Peyer's patch (tissue), 4 donors: Measurements from ENCODE around the gene SPIB. TPM values are rescaled to one million over a fixed set of nuclear protein-coding genes. Genes with fewer than 3 reads are reported as not detected.
A peak's percentile ranks its signal among the peaks of the same experiment; 100 is the strongest.
"Not testable (repeated sequence)": the region's sequence is repeated elsewhere in the genome, so short reads cannot be mapped to it uniquely, and the experiment has no call there.

Source experiments
- DNase-seq, 3 donors: peaks; one replicate each; pipeline ENCODE4 v3.0.0-alpha.2; 2017 to 2019
- H3K27ac ChIP-seq, 4 donors: fragments of 200-600 bp; sonication (generic); one replicate each; pipeline ENCODE4 v1.5.1; 2016 to 2019
- H3K27me3 ChIP-seq, 2 donors: fragments of 200-600 bp; sonication (generic); one replicate each; pipeline ENCODE4 v1.5.1; 2019
- H3K36me3 ChIP-seq, 3 donors: fragments of 200-600 bp; sonication (generic); one replicate each; pipeline ENCODE4 v1.5.1; 2016 to 2019
- H3K4me1 ChIP-seq, 4 donors: fragments of 200-600 bp; sonication (generic); one replicate each; pipeline ENCODE4 v1.5.1; 2016 to 2019
- H3K4me3 ChIP-seq, 4 donors: fragments of 200-600 bp; sonication (generic); 1 replicate in 3 of 4; 2 replicates in 1 of 4; pipeline ENCODE4 v1.5.1; 2016 to 2019; ENCODE audit warnings: mild to moderate bottlenecking in 1 of 4
- H3K9me3 ChIP-seq, 4 donors: fragments of 200-600 bp; sonication (generic); one replicate each; pipeline ENCODE4 v1.5.1; 2016 to 2019; ENCODE audit warnings: mild to moderate bottlenecking in 1 of 4
- POLR2A ChIP-seq, 2 donors: fragments of 450-650 bp; IDR thresholded peaks; one replicate each; pipeline ENCODE4 v1.5.1; 2017; ENCODE audit warnings: antibody characterized with exemption in 2 of 2, mild to moderate bottlenecking in 2 of 2, moderate library complexity in 2 of 2
- total RNA-seq, 4 donors: library from RNA; depleted of rRNA; stranded (reverse); fragments of >200 nt; gene quantifications; one replicate each; pipeline ENCODE4 v1.1.0, GENCODE V29; 2016
- TF ChIP-seq, protein P1 (sequence below), 6 experiments: fragments of 450-650 bp in 4 of 6; fragments of 200-600 bp in 2 of 6; sonication (generic) in 1 of 6; IDR thresholded peaks; one replicate each; pipeline ENCODE4 v1.5.1; 2017 to 2019; ENCODE audit warnings: antibody characterized with exemption in 6 of 6, mild to moderate bottlenecking in 3 of 6, moderate library complexity in 1 of 6

Gene SPIB
- total RNA-seq, 4 donors from 2014 or later = 20.3 to 62.7 (median 24.4) TPM

DNA sequence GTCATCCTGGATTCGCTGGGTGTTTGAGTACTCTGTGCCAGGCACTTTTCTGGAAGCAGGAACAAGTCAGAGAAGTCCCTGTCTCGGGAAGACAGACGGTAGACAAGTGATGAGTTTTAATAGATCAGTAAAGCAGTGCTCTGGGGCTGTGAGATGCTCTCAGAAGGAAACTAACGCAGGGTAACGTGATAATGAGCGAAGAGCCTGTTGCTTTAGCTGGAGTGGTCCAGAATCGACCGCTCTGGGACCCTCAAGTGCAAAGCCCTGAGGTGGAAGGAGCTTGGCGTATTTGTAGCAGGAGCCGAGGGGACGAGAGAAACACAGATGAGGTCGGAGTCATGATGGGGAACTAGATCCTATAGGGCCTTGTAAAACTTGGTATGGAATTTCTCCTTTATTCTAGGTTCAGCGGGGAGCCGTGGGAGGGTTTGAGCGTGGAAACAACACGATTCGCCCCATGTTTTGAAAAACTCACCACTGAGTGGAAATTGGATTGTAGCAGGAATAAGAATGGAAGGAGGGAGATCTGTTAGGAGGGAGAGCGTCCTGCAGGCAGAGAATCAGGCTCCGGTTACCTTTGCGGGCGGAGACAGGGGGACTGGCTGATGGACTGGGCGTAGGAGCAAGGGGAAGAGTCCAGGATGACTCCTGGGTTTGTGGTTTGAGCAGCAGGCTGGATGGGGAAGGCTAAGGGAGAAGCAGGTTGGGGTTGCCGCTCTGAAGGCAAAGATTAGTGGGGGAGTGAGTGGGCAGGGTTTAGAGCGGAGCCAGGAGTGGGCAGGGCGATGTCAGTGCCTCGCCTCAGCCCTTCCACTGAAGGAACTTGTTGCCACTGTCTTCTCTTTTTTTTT lies 33.8 kb upstream of the SPIB start:
- Histone ChIP-seq H3K4me1 (peaks cover 0 to 15% (median 7%) of the 10 kb centered on the region in 4 donors), H3K36me3 (peaks cover 0 to 28% (median 0%) of the 10 kb centered on the region in 3 donors), H3K9me3 (no peaks in the 10 kb centered on the region), H3K4me3 (peak overlapping the region; percentile 55 to 81 (median 62)), H3K27ac (peak overlapping the region; percentile 73 to 89 (median 80)), H3K27me3 (no peaks in the 10 kb centered on the region)
- peak in 1 of 3 donors; percentile 37 for DNase-seq
- TF ChIP-seq, protein P1, sequence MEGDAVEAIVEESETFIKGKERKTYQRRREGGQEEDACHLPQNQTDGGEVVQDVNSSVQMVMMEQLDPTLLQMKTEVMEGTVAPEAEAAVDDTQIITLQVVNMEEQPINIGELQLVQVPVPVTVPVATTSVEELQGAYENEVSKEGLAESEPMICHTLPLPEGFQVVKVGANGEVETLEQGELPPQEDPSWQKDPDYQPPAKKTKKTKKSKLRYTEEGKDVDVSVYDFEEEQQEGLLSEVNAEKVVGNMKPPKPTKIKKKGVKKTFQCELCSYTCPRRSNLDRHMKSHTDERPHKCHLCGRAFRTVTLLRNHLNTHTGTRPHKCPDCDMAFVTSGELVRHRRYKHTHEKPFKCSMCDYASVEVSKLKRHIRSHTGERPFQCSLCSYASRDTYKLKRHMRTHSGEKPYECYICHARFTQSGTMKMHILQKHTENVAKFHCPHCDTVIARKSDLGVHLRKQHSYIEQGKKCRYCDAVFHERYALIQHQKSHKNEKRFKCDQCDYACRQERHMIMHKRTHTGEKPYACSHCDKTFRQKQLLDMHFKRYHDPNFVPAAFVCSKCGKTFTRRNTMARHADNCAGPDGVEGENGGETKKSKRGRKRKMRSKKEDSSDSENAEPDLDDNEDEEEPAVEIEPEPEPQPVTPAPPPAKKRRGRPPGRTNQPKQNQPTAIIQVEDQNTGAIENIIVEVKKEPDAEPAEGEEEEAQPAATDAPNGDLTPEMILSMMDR (IDR thresholded peaks at IDR 0.05) = no peak
- no peak for TF ChIP-seq POLR2A (IDR thresholded peaks at IDR 0.05)

DNA sequence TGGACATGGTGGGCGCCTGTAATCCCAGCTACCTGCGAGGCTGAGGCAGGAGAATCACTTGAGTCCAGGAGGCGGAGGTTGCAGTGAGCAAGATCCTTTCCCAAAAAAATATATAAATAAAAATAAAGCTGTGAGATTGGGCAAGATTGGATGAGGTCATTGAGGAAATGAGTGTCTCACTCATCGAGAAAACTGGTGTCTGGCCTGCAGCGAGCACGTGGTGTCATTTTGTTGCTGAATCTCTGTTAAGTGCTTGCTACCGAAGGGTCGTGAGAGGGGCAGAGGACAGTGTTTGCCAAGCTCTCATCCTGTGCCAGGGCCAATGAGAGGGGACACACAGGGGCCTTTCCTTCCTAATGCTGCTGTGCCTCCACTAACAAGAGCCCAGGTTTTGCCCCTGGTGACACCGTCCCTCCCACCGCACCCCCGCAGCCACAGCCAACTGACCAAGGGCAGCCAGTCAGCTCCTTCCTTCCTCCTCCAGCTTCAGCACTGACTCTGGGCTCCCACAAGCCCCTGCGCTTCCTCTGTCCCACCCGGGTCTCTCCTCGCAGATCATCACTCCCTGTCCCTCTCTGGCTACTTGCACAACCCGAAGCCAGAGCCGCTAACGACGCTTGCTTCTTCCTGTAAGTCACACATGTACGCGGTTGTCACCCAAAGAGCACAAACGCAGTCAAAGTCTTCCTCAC lies 31.4 kb upstream of the SPIB start:
- TF ChIP-seq, protein P1 (IDR thresholded peaks at IDR 0.05) = no peak
- TF ChIP-seq POLR2A (IDR thresholded peaks at IDR 0.05) = no peak
- H3K4me3 ChIP-seq = no peak overlapping the region
- no peaks in the 10 kb centered on the region for H3K9me3 ChIP-seq
- H3K27ac ChIP-seq = no peak overlapping the region
- no peaks in the 10 kb centered on the region for H3K27me3 ChIP-seq
- H3K4me1 ChIP-seq = peaks cover 0 to 15% (median 7%) of the 10 kb centered on the region in 4 donors
- DNase-seq = no peak
- H3K36me3 ChIP-seq = peaks cover 0 to 4% (median 0%) of the 10 kb centered on the region in 3 donors

DNA sequence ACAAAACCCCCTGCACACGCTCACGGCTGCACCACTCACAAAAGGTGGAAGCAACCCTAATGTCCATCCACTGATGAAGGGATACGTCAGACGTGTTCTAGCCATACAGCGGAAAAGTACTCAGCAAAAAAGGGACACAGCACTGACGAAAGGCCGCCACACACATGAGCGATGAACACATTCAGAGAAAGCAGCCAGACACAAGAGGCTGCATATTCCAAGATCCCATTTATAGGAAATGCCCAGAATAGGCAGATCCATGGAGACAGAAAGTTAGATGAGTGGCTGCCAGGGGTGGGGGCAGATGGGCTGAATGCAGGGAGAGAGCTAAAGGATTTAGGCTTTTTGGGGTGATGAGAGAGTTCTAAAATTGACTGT lies 30.9 kb upstream of the SPIB start:
- Histone ChIP-seq H3K27me3 (no peaks in the 10 kb centered on the region), H3K27ac (no peak overlapping the region), H3K4me1 (peaks cover 0 to 15% (median 7%) of the 10 kb centered on the region in 4 donors), H3K9me3 (no peaks in the 10 kb centered on the region), H3K4me3 (no peak overlapping the region), H3K36me3 (no peaks in the 10 kb centered on the region)
- no peak for DNase-seq
- TF ChIP-seq POLR2A (IDR thresholded peaks at IDR 0.05) = no peak
- TF ChIP-seq, protein P1 (IDR thresholded peaks at IDR 0.05) = no peak

DNA sequence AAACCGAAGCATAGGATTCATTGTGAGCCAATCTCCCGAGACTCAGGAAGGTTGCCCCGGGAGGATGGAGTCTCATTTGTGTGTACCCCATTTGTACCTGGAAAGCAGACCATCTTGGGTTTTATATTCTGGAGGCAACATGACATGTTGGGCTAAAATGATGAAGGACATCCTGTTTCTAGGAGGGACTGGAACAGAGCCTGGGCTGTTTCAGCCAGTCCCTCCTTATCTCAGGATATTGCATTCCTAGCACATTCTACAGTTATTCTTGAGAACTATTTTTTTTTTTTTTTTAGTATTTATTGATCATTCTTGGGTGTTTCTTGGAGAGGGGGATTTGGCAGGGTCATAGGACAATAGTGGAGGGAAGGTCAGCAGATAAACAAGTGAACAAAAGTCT lies 28.4 kb upstream of the SPIB start:
- not testable (repeated sequence) for H3K27ac ChIP-seq, DNase-seq, H3K4me3 ChIP-seq, H3K4me1 ChIP-seq, H3K27me3 ChIP-seq, H3K9me3 ChIP-seq, H3K36me3 ChIP-seq

DNA sequence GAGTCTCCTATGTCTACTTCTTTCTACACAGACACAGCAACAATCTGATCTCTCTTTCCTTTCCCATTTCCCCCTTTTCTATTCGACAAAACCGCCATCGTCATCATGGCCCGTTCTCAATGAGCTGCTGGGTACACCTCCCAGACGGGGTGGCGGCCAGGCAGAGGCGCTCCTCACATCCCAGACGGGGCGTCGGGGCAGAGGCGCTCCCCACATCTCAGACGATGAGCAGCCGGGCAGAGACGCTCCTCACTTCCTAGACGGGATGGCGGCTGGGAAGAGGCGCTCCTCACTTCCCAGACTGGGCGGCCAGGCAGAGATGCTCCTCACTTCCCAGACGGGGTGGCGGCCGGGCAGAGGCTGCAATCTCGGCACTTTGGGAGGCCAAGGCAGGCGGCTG lies 27.8 kb upstream of the SPIB start:
- H3K4me3 ChIP-seq, H3K4me1 ChIP-seq, H3K27me3 ChIP-seq, DNase-seq, H3K36me3 ChIP-seq, H3K9me3 ChIP-seq, H3K27ac ChIP-seq: not testable (repeated sequence)

DNA sequence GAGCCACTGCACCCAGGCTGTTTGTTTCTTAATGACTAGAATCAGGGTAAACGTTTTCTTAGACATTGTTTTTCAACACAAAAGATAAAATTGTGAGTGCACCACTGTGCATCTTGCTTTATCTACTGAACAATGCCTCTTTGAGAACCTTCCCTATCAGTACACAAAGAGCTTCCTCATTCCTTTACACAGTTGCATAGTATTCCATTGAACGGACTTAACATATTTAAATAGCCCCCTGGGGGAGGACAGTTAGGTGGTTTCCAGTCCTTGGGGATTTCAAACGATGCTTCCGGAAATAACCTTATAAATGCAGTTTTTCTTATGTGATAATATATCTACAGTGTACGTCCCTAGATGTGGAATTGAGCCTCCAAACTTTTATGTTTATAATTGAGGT lies 26.0 kb upstream of the SPIB start:
- TF ChIP-seq, protein P1 (IDR thresholded peaks at IDR 0.05) = no peak
- TF ChIP-seq POLR2A (IDR thresholded peaks at IDR 0.05) = no peak
- Histone ChIP-seq H3K27me3 (no peaks in the 10 kb centered on the region), H3K4me1 (no peaks in the 10 kb centered on the region), H3K27ac (no peak overlapping the region), H3K9me3 (no peaks in the 10 kb centered on the region), H3K36me3 (no peaks in the 10 kb centered on the region), H3K4me3 (no peak overlapping the region)
- no peak for DNase-seq
